Measurements from ENCODE around the gene CUTA. TPM values are rescaled to one million over a fixed set of nuclear protein-coding genes. Genes with fewer than 3 reads are reported as not detected.

The CUTA gene
- total RNA-seq, 6 experiments from 2014 or later: 81.4 to 114 (median 97.4) TPM

DNA sequence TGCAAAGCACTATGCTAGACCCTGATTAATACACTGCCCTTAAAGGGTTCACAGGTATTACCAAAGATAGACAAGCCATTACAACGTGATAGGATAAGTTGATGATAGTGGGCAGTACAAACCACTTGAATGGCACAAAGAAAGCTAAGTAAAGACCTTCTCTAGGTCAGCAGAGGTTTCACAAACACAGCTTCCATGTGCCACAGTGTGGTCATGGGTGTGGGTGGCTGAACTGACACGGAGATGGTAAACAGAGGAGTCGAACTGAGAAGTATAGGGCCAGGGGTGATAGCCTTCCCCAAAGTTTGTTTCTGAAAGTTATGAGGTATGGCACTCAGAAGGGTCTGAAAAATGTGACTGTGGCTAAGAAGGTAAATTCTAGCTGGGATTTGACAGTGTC is 40.8 kb upstream of the CUTA start:
- Histone ChIP-seq H3K4me1 (peaks cover 0 to 5% (median 0%) of the 10 kb centered on the region in 4 donors), H3K27me3 (no peaks in the 10 kb centered on the region), H3K4me3 (no peak overlapping the region), H3K36me3 (no peaks in the 10 kb centered on the region), H3K27ac (no peak overlapping the region), H3K9me3 (no peaks in the 10 kb centered on the region)
- intact Hi-C loops (cut with DNase I): no loop called here
- WGBS (ENCODE audit: insufficient coverage, low coverage, low lambda C conversion rate, missing lambda C conversion rate): 49% methylated on average over 3 of the region's 3 CpGs
- TF ChIP-seq, protein P1, sequence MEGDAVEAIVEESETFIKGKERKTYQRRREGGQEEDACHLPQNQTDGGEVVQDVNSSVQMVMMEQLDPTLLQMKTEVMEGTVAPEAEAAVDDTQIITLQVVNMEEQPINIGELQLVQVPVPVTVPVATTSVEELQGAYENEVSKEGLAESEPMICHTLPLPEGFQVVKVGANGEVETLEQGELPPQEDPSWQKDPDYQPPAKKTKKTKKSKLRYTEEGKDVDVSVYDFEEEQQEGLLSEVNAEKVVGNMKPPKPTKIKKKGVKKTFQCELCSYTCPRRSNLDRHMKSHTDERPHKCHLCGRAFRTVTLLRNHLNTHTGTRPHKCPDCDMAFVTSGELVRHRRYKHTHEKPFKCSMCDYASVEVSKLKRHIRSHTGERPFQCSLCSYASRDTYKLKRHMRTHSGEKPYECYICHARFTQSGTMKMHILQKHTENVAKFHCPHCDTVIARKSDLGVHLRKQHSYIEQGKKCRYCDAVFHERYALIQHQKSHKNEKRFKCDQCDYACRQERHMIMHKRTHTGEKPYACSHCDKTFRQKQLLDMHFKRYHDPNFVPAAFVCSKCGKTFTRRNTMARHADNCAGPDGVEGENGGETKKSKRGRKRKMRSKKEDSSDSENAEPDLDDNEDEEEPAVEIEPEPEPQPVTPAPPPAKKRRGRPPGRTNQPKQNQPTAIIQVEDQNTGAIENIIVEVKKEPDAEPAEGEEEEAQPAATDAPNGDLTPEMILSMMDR (IDR thresholded peaks at IDR 0.05): no peak
- TF ChIP-seq POLR2A (IDR thresholded peaks at IDR 0.05): no peak
- DNase-seq (no peak), ATAC-seq (no peak)

DNA sequence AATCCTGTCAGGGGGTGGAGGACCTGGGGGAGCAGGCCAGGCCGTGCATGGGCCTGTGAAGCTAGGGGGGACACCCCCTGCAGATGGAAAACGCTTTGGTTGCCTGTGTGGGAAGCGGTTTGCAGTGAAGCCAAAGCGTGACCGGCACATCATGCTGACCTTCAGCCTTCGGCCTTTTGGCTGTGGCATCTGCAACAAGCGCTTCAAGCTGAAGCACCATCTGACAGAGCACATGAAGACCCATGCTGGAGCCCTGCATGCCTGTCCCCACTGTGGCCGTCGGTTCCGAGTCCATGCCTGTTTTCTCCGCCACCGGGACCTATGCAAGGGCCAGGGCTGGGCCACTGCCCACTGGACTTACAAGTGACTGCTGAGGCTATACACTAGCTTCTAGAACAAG is 38.2 kb upstream of the CUTA start:
- Histone ChIP-seq H3K4me3 (no peak overlapping the region), H3K27ac (no peak overlapping the region), H3K27me3 (no peaks in the 10 kb centered on the region), H3K4me1 (peaks cover 0 to 5% (median 0%) of the 10 kb centered on the region in 4 donors), H3K9me3 (no peaks in the 10 kb centered on the region), H3K36me3 (no peaks in the 10 kb centered on the region)
- DNase-seq (no peak), ATAC-seq (no peak)
- intact Hi-C loops (cut with DNase I): no loop called here
- 87% methylated on average over 3 of the region's 12 CpGs for WGBS (ENCODE audit: insufficient coverage, low coverage, low lambda C conversion rate, missing lambda C conversion rate)
- TF ChIP-seq, protein P1 (IDR thresholded peaks at IDR 0.05): no peak
- no peak for TF ChIP-seq POLR2A (IDR thresholded peaks at IDR 0.05)

DNA sequence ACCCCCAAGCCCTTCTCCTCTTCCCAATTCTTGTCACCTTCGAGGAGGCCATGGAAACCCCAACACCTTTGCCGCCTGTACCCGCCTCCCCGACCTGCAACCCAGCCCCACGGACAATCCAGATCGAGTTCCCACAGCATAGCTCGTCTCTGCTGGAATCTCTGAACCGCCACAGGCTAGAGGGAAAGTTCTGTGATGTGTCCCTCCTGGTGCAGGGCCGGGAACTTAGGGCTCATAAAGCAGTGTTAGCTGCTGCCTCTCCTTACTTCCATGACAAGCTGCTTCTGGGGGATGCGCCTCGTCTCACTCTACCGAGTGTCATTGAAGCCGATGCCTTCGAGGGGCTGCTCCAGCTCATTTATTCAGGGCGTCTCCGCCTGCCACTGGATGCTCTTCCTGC is 37.1 kb upstream of the CUTA start:
- no peaks in the 10 kb centered on the region for H3K27me3 ChIP-seq
- H3K9me3 ChIP-seq: no peaks in the 10 kb centered on the region
- H3K4me3 ChIP-seq: peak overlapping the region; percentile 79 to 93 (median 90)
- WGBS (ENCODE audit: insufficient coverage, low coverage, low lambda C conversion rate, missing lambda C conversion rate): 44% methylated on average over 13 of the region's 16 CpGs
- DNase-seq (no peak), ATAC-seq (no peak)
- no peak overlapping the region for H3K27ac ChIP-seq
- H3K4me1 ChIP-seq: peaks cover 0 to 5% (median 0%) of the 10 kb centered on the region in 4 donors
- intact Hi-C loops (cut with DNase I): no loop called here
- TF ChIP-seq, protein P1 (IDR thresholded peaks at IDR 0.05): no peak
- TF ChIP-seq POLR2A (IDR thresholded peaks at IDR 0.05): no peak
- H3K36me3 ChIP-seq: no peaks in the 10 kb centered on the region

DNA sequence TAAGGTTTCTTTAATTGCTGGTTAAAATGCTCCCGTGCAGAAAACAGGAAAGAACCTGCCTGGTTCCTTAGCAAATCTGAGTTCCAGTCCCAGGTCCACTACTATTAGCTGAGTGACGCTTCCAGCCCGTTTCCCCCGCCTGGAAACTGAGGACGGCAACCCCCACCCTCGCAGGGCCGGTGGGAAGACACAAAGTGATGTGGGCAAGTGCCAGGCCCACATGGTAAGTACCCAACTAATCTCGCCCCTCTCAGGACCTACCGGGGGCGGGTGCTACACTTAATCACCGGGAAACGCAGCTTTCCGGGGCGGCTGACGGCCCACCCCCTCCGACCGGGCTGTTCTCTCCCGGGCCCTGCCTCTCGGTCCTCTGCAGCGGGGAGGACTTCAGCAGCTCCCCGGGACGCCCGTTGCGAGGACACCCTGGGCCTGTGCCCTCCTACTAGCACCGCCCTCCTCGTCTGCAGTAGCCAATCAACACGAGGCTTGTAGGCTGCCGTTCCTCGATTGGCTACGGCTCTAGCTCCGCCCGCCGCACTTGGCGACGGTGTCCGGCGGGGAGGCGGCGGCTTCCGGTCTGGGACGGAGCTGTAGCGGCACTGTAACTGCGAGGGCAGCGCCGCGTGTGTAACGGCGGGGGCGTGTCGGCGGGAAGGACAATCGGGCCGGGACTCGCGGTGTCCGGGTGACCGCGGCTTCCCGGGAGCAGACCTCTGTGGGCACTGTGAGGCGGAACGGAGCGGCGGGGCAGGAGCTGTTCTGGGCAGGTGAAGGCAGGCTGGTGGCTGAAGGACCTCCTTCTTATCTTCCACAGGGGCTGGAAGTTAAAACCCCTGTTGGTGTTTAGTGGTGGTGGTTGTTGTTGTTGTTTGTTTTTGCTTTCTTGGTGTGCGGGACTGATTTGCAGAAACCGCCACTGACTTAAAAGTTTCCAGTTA is 36.4 kb upstream of the CUTA start, which contains the start of gene ZBTB9:
Gene ZBTB9, plus strand, starts transcription at position 568 of the 938 bp plus-strand sequence. CDS start 525 bp downstream, outside the sequence.
- DNase-seq (peak; percentile 97), ATAC-seq (peak; percentile 98 to 100 (median 99))
- peak within 1 kb of the TSS; percentile 79 to 93 (median 90) for H3K4me3 ChIP-seq
- 0% methylated on average over 10 of the region's 65 CpGs for WGBS (ENCODE audit: insufficient coverage, low coverage, low lambda C conversion rate, missing lambda C conversion rate)
- H3K27me3 ChIP-seq: no peaks in the 10 kb centered on the region
- peak within 1 kb of the TSS; percentile 25 to 58 (median 58) for H3K27ac ChIP-seq
- no peaks in the 10 kb centered on the region for H3K9me3 ChIP-seq
- intact Hi-C loops (cut with DNase I): no loop called here
- H3K36me3 ChIP-seq: no peaks in the 10 kb centered on the region
- peak; percentile 91 for TF ChIP-seq POLR2A (IDR thresholded peaks at IDR 0.05)
- TF ChIP-seq, protein P1 (IDR thresholded peaks at IDR 0.05): peak in 1 of 4 donors; percentile 6
- H3K4me1 ChIP-seq: peaks cover 0 to 5% (median 0%) of the 10 kb centered on the region in 4 donors

All from right lobe of liver (tissue), 6 donors.